Measurements from ENCODE around the gene UPK1B. TPM values are rescaled to one million over a fixed set of nuclear protein-coding genes. Genes with fewer than 3 reads are reported as not detected.
"Not testable (repeated sequence)": the region's sequence is repeated elsewhere in the genome, so short reads cannot be mapped to it uniquely, and the experiment has no call there.

The UPK1B gene
- total RNA-seq, result not detected

- Mint-ChIP-seq H3K4me3 (no peak within 1 kb of the TSS), H3K27me3 (ENCODE audit: low read depth) (peaks cover 17% of the 10 kb centered on the region), H3K4me1 (ENCODE audit: low read depth) (no peaks in the 10 kb centered on the region), H3K27ac (no peak within 1 kb of the TSS), H3K36me3 (ENCODE audit: insufficient read depth in 2 of 2) (no peaks in the 10 kb centered on the region), H3K9me3 (no peaks in the 10 kb centered on the region)
- DNase-seq (no peak), ATAC-seq (replicated peaks in 1 of 2) (no peak)
These were observed at the start of gene UPK1B for GRCh38 chr3:119173325-119173724. TSS of gene UPK1B (plus strand) at chr3:119173598. CDS start at chr3:119186742, 13,144 bp downstream.

GRCh38 chr3:119125342-119125741 is 48.1 kb upstream of the UPK1B start:
- peaks cover 9% of the 10 kb centered on the region for H3K27me3 Mint-ChIP-seq (ENCODE audit: low read depth)
- H3K4me1 Mint-ChIP-seq (ENCODE audit: low read depth), result no peaks in the 10 kb centered on the region
- H3K4me3 Mint-ChIP-seq, result no peak overlapping the region
- H3K27ac Mint-ChIP-seq, result no peak overlapping the region
- ATAC-seq (replicated peaks in 1 of 2) (no peak), DNase-seq (no peak)
- no peaks in the 10 kb centered on the region for H3K36me3 Mint-ChIP-seq (ENCODE audit: insufficient read depth in 2 of 2)
- no peaks in the 10 kb centered on the region for H3K9me3 Mint-ChIP-seq

DNA sequence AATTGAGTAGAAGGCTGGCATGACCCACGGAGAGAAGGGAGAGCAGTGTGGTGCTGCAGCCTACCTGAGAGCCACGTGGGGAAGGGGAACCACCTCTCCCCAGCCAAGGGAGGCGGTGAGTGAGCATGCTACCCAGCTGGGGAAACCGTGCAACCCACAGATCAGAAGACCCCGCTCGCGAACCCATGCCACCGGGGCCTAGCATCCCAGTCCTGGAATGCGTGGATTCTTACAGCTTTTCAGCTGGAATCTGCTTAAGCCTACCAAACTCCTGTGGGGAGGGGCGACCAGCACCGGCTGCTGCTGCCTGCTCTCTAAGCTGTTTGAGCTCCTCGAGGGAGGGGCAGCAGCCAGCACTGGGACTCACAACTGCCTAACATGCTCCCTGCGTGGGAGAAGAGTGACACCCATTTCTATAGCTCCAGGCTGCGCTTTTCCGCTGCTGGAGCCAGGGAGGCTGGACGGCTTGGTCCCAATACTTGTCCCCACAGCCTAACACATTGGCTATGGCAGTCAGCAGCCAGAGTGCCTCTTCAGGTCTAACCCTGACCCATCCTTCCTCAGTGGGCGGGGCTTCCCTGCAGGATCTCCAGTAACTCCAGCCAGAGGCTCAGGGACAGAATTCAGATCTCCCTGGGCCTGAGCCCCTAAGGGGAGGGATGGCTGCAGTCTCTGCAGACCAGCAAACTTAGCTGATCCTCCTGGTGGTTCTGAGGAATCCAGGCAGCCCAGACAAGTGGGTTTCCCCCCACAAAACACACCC is 47.5 kb upstream of the UPK1B start:
- no peak for ATAC-seq (replicated peaks in 1 of 2)
- Mint-ChIP-seq H3K27me3 (ENCODE audit: low read depth) (peaks cover 9% of the 10 kb centered on the region), H3K4me3 (no peak overlapping the region), H3K27ac (no peak overlapping the region), H3K4me1 (ENCODE audit: low read depth) (no peaks in the 10 kb centered on the region), H3K9me3 (peaks cover 0 to 2% of the 10 kb centered on the region in 2 donors), H3K36me3 (ENCODE audit: insufficient read depth in 2 of 2) (peaks cover 0 to 3% of the 10 kb centered on the region in 2 donors)
- DNase-seq, result no peak

- H3K27me3 Mint-ChIP-seq (ENCODE audit: low read depth); H3K27ac Mint-ChIP-seq; H3K36me3 Mint-ChIP-seq (ENCODE audit: insufficient read depth in 2 of 2); ATAC-seq (replicated peaks in 1 of 2); H3K4me1 Mint-ChIP-seq (ENCODE audit: low read depth); H3K9me3 Mint-ChIP-seq; DNase-seq; H3K4me3 Mint-ChIP-seq: not testable (repeated sequence)
These were observed 43.1 kb upstream of the UPK1B start for GRCh38 chr3:119130291-119130690.

- not testable (repeated sequence) for H3K4me3 Mint-ChIP-seq; ATAC-seq (replicated peaks in 1 of 2); H3K27me3 Mint-ChIP-seq (ENCODE audit: low read depth); DNase-seq; H3K9me3 Mint-ChIP-seq; H3K4me1 Mint-ChIP-seq (ENCODE audit: low read depth); H3K27ac Mint-ChIP-seq; H3K36me3 Mint-ChIP-seq (ENCODE audit: insufficient read depth in 2 of 2)
These were observed 41.1 kb upstream of the UPK1B start for GRCh38 chr3:119132291-119132690.

GRCh38 chr3:119139360-119139759 is 34.0 kb upstream of the UPK1B start:
- not testable (repeated sequence) for H3K9me3 Mint-ChIP-seq; ATAC-seq (replicated peaks in 1 of 2); H3K36me3 Mint-ChIP-seq (ENCODE audit: insufficient read depth in 2 of 2); H3K27ac Mint-ChIP-seq; H3K27me3 Mint-ChIP-seq (ENCODE audit: low read depth); DNase-seq; H3K4me1 Mint-ChIP-seq (ENCODE audit: low read depth); H3K4me3 Mint-ChIP-seq

- no peaks in the 10 kb centered on the region for H3K4me1 Mint-ChIP-seq (ENCODE audit: low read depth)
- ATAC-seq (replicated peaks in 1 of 2) (no peak), DNase-seq (no peak)
- no peaks in the 10 kb centered on the region for H3K27me3 Mint-ChIP-seq (ENCODE audit: low read depth)
- no peak overlapping the region for H3K27ac Mint-ChIP-seq
- H3K4me3 Mint-ChIP-seq, result no peak overlapping the region
- H3K36me3 Mint-ChIP-seq (ENCODE audit: insufficient read depth in 2 of 2), result no peaks in the 10 kb centered on the region
- peaks cover 0 to 3% of the 10 kb centered on the region in 2 donors for H3K9me3 Mint-ChIP-seq
These were observed 32.9 kb upstream of the UPK1B start for GRCh38 chr3:119140466-119140865.

DNA sequence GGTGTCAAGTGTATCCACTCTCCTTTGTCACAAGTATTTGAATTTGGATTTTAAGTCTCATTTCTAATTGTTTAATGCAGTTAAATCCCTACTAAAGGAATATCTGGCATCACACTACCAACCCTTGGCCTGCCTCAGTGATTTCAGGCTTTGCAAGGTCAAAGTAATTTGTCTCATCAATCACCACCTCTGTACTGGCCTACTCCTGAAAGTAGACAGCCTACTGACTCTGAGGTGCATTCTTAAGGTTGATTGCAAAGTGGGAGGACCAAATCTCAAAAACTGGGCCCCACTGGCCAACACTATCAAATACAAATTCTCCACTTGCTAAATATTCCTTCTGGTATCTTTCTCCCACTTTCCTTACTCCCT is 28.3 kb upstream of the UPK1B start:
- Mint-ChIP-seq H3K4me3 (no peak overlapping the region), H3K4me1 (ENCODE audit: low read depth) (peaks cover 7% of the 10 kb centered on the region), H3K27ac (no peak overlapping the region), H3K27me3 (ENCODE audit: low read depth) (no peaks in the 10 kb centered on the region), H3K9me3 (no peaks in the 10 kb centered on the region), H3K36me3 (ENCODE audit: insufficient read depth in 2 of 2) (no peaks in the 10 kb centered on the region)
- no peak for DNase-seq
- ATAC-seq (replicated peaks in 1 of 2), result peak in 1 of 2 donors; percentile 25

- H3K27ac Mint-ChIP-seq, result no peak within 1 kb of the TSS
- ATAC-seq (replicated peaks in 1 of 2) (peak; percentile 49 to 67), DNase-seq (peak in 1 of 2 donors; percentile 7)
- H3K36me3 Mint-ChIP-seq (ENCODE audit: insufficient read depth in 2 of 2), result no peaks in the 10 kb centered on the region
- H3K27me3 Mint-ChIP-seq (ENCODE audit: low read depth), result no peaks in the 10 kb centered on the region
- no peak within 1 kb of the TSS for H3K4me3 Mint-ChIP-seq
- peaks cover 7% of the 10 kb centered on the region for H3K4me1 Mint-ChIP-seq (ENCODE audit: low read depth)
- H3K9me3 Mint-ChIP-seq, result no peaks in the 10 kb centered on the region
These were observed 27.8 kb upstream of the UPK1B start, which contains the start of gene TEX55 for GRCh38 chr3:119145500-119146167. TSS of gene TEX55 (plus strand) at chr3:119146165. CDS start at chr3:119146190, 25 bp downstream.

DNA sequence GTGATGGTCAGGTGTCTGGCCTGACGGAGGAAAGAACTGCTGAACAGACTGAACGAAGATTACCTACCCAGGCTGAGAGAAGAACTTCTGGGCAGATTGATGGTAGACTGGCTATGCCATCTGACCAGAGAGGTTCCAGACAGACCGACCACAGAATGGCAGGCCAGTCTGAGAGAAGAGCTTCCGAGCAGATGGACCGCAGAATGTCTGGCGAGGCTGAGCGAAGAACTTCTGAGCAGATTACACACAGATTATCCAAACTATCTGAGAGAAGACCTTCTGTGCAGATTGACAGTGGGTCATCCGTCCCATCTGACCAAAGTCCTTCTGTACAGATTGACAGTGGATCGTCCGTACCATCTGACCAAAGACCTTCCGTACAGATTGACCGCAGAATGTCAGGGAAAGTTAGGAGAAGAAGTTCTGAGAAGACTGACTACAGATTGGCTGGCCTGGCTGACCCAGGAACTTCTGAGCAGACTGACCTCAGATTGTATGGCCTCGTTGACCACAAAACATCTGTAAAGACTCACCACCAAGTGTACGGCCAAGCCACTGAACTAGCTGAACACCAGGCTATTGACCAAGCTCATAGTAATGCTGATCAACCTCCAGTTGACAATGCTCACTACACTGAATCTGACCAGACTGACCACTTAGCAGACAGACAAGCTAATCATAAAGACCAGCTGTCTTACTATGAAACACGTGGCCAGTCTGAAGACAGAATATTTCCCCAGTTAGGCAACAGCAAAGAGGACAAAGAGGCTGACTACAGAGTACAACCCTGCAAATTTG is 26.6 kb upstream of the UPK1B start:
- ATAC-seq (replicated peaks in 1 of 2) (no peak), DNase-seq (no peak)
- Mint-ChIP-seq H3K4me3 (no peak overlapping the region), H3K27ac (no peak overlapping the region), H3K27me3 (ENCODE audit: low read depth) (no peaks in the 10 kb centered on the region), H3K4me1 (ENCODE audit: low read depth) (peaks cover 7% of the 10 kb centered on the region), H3K9me3 (no peaks in the 10 kb centered on the region), H3K36me3 (ENCODE audit: insufficient read depth in 2 of 2) (no peaks in the 10 kb centered on the region)

DNA sequence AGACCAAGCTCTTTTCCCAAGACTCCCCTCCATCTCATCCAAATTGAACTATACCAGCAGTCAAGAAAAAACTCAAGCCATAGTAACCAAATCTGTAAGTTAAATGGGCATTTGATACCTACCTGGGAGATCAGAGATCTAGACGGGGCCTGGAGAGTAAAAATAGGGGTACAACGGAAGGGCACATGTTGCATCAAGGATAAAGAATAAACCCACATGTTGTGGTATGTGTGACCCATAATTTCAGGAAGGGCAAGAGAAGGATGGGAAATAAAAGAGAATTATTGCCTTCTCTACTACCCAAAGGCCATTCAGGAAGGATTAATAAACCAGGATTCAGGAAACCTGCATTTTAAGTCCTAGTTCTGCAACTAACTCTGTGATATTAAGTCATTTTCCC is 25.9 kb upstream of the UPK1B start:
- ATAC-seq (replicated peaks in 1 of 2) (no peak), DNase-seq (no peak)
- Mint-ChIP-seq H3K27ac (no peak overlapping the region), H3K4me1 (ENCODE audit: low read depth) (peaks cover 7% of the 10 kb centered on the region), H3K36me3 (ENCODE audit: insufficient read depth in 2 of 2) (no peaks in the 10 kb centered on the region), H3K4me3 (no peak overlapping the region), H3K9me3 (no peaks in the 10 kb centered on the region), H3K27me3 (ENCODE audit: low read depth) (no peaks in the 10 kb centered on the region)

DNA sequence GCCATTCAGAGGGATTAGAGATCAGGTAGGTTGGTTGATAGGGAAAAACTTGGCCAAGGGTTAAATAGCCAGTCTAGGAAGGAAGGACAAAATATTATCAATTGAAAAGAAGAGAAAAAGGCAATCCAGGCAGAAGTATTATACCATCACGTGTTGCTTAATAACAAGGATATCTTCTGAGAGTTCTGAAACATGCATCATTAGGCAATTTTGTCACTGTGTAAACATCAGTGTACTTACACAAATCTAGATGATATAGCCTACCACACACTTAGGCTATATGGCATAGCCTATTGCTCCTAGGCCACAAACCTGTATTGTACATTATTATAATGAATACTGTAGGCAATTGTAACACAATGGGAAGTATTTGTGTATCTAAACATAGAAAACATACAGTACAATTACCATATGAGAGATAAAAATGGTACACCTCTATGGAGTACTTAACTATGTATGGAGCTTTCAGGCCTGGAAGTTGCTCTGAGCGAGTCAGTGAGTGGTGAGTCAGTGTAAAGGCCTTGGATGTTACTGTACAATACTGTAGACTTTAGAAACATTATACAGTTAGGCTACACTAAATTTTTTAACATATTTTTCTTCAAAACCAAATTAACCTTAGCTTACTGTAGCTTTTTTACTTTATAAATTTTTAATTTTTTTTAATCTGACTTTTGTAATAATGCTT is 24.8 kb upstream of the UPK1B start:
- H3K27ac Mint-ChIP-seq, result no peak overlapping the region
- DNase-seq (no peak), ATAC-seq (replicated peaks in 1 of 2) (no peak)
- peaks cover 3 to 4% of the 10 kb centered on the region in 2 donors for H3K9me3 Mint-ChIP-seq
- H3K36me3 Mint-ChIP-seq (ENCODE audit: insufficient read depth in 2 of 2), result peaks cover under 1 to 4% of the 10 kb centered on the region in 2 donors
- no peaks in the 10 kb centered on the region for H3K27me3 Mint-ChIP-seq (ENCODE audit: low read depth)
- no peak overlapping the region for H3K4me3 Mint-ChIP-seq
- H3K4me1 Mint-ChIP-seq (ENCODE audit: low read depth), result peaks cover 7% of the 10 kb centered on the region

Data from activated T-cell treated with anti-CD3 and anti-CD28 coated beads, Interleukin-2, amount 50 U/mL, for 72 hours (primary cell).